ENCODE data around the gene RFX4. TPM values are rescaled to one million over a fixed set of nuclear protein-coding genes. Genes with fewer than 3 reads are reported as not detected.

RFX4 gene
- not detected for total RNA-seq

DNA sequence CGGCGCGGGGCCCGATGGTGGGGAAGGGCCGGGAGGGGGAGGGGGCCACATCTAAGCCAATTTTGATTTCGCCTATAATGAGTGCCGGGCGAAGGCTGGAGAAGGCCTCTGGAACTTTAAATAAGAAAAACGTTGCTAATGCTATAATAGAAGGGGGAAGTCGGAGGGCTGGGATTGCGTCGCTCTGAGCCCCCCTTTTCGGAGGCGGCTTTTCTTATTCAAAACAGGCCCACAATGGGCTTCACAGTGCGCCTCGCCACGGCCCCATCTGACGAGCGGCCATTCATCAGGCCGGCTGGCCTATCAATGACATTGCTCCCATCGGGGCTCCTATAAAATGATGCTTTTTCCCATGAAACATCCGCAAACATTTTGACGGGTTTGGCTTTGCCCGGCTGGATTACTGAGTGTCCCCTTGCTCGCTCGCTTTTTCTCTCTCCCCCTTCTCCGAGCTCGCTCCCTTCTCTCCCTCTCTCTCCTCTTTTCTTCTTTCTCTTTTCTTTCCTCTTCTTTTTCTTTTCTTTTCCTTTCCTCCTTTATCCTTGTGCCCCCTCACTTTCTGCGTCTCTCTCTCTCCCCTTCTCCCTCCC, at the start of gene RFX4:
TSS of gene RFX4 (plus strand) at position 364 of the 590 bp plus-strand sequence. CDS start 317 bp downstream, outside the sequence.
- Mint-ChIP-seq H3K36me3 (ENCODE audit: insufficient read depth) (no peaks in the 10 kb centered on the region), H3K4me3 (peak within 1 kb of the TSS; percentile 65), H3K27me3 (ENCODE audit: low read depth) (peaks cover 79% of the 10 kb centered on the region), H3K9me3 (no peaks in the 10 kb centered on the region), H3K4me1 (ENCODE audit: low read depth) (peaks cover 30% of the 10 kb centered on the region)
- ATAC-seq (no peak), DNase-seq (no peak)

DNA sequence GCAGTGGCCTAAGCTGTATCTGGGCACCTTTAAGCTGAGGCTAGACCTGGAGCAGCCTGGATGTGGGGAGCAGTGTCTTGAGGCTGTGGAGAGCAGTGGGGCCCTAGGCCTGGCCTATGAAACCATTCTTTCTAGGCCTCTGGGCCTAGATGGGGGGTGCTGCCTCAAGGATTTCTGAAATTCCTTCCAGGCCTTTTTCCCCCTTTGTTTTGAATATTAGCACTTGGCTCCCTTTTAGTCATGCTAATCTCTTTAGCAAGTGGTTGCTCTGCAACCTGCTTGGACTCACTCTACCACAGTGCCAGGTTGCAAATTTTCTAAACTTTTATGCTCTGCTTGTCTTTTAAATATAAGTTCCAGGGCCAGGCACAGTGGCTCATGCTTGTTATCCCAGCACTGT, 41.6 kb upstream of the RFX4 start:
- Mint-ChIP-seq H3K4me1 (ENCODE audit: low read depth) (no peaks in the 10 kb centered on the region), H3K9me3 (peaks cover 17% of the 10 kb centered on the region), H3K27me3 (ENCODE audit: low read depth) (peaks cover under 1% of the 10 kb centered on the region), H3K4me3 (no peak overlapping the region), H3K36me3 (ENCODE audit: insufficient read depth) (peaks cover 2% of the 10 kb centered on the region)
- ATAC-seq (no peak), DNase-seq (no peak)

DNA sequence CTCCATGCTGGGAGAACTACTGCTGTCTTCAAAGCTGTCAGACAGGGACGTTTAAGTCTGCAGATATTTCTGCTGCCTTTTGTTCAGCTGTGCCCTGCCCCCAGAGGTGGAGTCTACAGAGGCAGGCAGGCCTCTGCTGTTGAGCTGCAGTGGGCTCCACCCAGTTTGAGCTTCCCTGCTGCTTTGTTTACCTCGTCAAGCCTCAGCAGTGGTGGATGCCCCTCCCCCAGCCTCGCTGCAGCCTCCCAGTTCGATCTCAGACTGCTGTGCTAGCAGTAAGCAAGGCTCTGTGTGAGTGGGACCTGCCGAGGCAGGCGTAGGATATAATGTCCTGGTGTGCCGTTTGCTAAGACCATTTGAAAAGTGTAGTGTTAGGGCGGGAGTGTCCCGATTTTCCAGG, 31.4 kb upstream of the RFX4 start:
- H3K36me3 Mint-ChIP-seq (ENCODE audit: insufficient read depth), result no peaks in the 10 kb centered on the region
- no peak overlapping the region for H3K4me3 Mint-ChIP-seq
- DNase-seq, result no peak
- H3K27me3 Mint-ChIP-seq (ENCODE audit: low read depth), result peaks cover 25% of the 10 kb centered on the region
- H3K9me3 Mint-ChIP-seq, result peaks cover 17% of the 10 kb centered on the region
- ATAC-seq, result no peak
- no peaks in the 10 kb centered on the region for H3K4me1 Mint-ChIP-seq (ENCODE audit: low read depth)

DNA sequence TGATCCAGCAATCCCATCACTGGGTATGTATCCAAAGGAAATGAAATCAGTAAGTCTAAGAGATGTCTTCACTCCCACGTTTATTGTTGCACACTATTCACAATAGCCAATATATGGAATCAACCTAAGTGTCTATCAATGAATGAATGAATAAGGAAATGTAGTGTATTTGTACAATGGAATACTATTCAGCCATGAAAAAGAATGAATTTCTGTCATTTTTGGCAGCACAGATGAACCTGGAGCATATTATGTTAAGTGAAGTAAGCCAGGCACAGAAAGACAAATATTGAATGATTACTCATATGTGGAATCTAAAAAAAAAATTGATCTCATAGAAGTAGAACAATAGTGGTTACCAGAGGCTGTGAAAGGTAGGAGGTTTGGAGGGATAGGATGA, 30.6 kb upstream of the RFX4 start:
- Mint-ChIP-seq H3K9me3 (peaks cover 20% of the 10 kb centered on the region), H3K4me1 (ENCODE audit: low read depth) (no peaks in the 10 kb centered on the region), H3K4me3 (no peak overlapping the region), H3K27me3 (ENCODE audit: low read depth) (peaks cover 25% of the 10 kb centered on the region), H3K36me3 (ENCODE audit: insufficient read depth) (no peaks in the 10 kb centered on the region)
- DNase-seq, result no peak
- ATAC-seq, result no peak

DNA sequence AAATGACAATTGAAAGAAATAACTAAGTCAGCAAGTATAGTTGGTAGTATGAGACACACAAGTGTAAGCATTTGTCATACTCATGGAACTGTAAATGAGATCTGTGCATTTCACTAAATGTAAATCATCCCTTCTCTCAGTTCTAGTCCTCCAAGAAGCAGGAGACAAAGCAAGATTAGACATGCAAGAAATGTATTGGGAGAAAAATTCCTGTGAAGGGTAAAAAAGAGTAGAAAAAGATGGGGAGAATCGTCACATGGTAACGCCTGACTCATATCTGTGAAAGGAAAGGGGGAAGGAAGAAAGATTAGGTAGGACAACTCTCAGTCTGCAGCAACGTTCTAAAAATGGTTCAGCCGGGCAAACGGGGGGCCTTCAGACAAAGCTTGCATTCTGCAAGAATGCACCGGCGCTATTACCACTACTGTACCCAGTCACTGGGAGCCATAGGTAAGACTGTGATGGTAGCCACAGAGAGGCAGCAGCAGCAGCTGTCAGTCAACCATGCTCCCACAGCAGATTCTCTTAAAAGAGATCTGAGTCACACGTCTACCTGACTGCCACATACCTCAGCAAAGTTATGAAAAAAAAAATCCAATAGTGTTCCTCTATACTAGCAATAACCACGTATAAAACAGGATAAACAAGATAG, 18.0 kb upstream of the RFX4 start:
- H3K36me3 Mint-ChIP-seq (ENCODE audit: insufficient read depth), result no peaks in the 10 kb centered on the region
- no peak overlapping the region for H3K4me3 Mint-ChIP-seq
- H3K9me3 Mint-ChIP-seq, result peaks cover 8% of the 10 kb centered on the region
- DNase-seq, result no peak
- no peaks in the 10 kb centered on the region for H3K4me1 Mint-ChIP-seq (ENCODE audit: low read depth)
- H3K27me3 Mint-ChIP-seq (ENCODE audit: low read depth), result peaks cover 35% of the 10 kb centered on the region
- no peak for ATAC-seq

DNA sequence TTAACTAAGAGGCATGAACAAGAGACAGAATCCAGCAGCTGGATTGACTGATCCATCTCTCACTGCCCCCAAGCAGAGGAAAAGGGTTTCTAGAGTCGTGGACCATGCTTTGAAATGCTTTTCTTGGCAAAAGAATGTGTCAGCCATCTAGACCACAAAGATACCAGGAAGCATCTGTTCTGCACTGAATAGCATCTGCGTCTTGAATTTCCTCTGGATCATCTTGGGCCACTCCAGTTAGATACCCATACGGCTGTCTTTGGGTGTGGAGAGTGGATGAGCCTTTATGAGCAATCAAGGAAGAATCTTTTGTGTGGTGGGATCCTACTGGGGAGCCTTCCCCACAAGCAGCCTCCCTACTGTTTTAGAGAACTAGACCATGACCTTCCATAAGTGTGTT, 16.0 kb upstream of the RFX4 start:
- no peak overlapping the region for H3K4me3 Mint-ChIP-seq
- no peak for ATAC-seq

DNA sequence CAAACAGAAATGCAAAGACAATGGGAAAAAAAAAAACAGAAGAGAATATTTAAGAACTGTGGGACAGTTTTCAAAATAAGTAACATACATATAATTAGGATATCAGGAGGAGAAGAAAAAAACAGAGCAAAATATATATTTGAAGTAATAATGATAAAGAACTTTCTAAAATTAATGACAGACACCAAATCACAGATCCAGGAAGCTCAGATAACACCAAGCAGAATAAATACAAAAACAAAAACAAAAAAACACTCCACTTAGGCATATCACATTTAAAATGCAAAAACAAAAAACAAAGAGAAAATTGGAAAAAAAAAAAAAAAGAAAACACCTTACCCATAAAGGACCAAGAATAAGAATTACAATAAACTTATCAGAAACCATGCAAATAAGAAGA, 9.6 kb upstream of the RFX4 start:
- DNase-seq (no peak), ATAC-seq (no peak)
- H3K4me3 Mint-ChIP-seq, result no peak overlapping the region
- H3K9me3 Mint-ChIP-seq, result peaks cover 4% of the 10 kb centered on the region
- H3K36me3 Mint-ChIP-seq (ENCODE audit: insufficient read depth), result no peaks in the 10 kb centered on the region
- peaks cover 25% of the 10 kb centered on the region for H3K27me3 Mint-ChIP-seq (ENCODE audit: low read depth)
- H3K4me1 Mint-ChIP-seq (ENCODE audit: low read depth), result no peaks in the 10 kb centered on the region

More for the DNA sequence above, 16.0 kb upstream of the RFX4 start:
- Mint-ChIP-seq H3K4me1 (ENCODE audit: low read depth) (no peaks in the 10 kb centered on the region), H3K27me3 (ENCODE audit: low read depth) (peaks cover 33% of the 10 kb centered on the region), H3K36me3 (ENCODE audit: insufficient read depth) (no peaks in the 10 kb centered on the region), H3K9me3 (peaks cover 4% of the 10 kb centered on the region)
- no peak for DNase-seq

DNA sequence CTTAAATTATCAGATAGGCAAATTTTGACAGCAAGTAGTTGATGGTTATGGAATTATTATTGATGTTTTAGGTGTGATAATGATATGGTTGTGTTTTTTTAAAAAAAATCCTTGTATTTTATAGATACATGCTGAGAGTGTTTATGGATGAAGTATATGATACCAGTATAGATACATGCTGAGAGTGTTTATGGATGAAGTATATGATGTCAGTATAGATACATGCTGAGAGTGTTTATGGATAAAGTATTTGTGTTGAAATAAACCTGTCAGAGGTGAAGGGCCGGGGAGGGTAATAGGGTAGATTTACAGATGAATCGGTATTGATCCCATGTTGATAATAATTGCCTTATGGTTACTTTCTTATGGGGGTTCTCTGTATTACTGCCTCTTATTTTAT, 6.0 kb upstream of the RFX4 start:
- peaks cover 9% of the 10 kb centered on the region for H3K4me1 Mint-ChIP-seq (ENCODE audit: low read depth)
- DNase-seq (no peak), ATAC-seq (no peak)
- H3K9me3 Mint-ChIP-seq, result no peaks in the 10 kb centered on the region
- no peak overlapping the region for H3K4me3 Mint-ChIP-seq
- H3K27me3 Mint-ChIP-seq (ENCODE audit: low read depth), result peaks cover 39% of the 10 kb centered on the region
- H3K36me3 Mint-ChIP-seq (ENCODE audit: insufficient read depth), result no peaks in the 10 kb centered on the region

DNA sequence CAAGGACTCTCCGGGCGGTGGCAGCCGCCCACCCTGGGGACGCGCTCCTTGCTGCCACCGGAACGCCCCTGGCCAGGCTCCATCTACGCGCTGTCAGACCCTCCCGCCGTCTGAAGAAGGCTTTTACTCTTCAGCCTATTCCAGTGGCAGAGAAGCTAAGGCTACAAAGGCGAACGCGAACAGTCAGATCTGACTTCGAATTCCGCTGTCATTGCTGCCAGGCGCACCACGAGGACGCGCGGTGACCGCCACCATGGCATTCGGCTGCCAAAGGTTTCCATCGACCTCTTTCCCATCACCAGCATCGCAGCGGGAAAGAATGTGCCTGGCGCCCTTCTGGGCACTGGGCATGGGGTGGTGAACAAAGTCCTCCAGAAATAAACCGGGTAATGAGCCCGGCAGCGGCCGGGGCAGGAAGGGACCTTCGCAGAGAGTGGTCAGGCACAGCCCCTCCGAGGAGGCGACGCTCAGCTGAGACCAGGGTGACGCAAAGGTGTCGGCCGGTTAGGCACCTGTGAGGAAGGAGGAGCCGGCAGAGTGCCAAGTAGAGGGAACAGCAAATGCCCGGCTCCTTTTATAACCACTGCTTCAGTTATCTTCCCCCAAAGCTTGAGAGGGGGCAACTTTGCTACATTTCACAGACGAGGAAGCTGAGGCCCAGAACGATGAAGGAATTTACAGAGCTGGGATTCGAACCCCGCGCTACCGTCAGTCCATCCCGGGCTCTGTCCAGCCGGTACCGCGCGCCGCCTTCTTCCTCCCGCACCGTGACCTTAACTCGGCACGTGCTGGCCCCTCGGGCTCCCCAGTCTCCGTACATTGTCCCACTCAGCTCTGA, 1.9 kb upstream of the RFX4 start:
- DNase-seq, result no peak
- Mint-ChIP-seq H3K4me3 (no peak overlapping the region), H3K27me3 (ENCODE audit: low read depth) (peaks cover 70% of the 10 kb centered on the region), H3K4me1 (ENCODE audit: low read depth) (peaks cover 29% of the 10 kb centered on the region), H3K36me3 (ENCODE audit: insufficient read depth) (no peaks in the 10 kb centered on the region), H3K9me3 (no peaks in the 10 kb centered on the region)
- ATAC-seq, result no peak

DNA sequence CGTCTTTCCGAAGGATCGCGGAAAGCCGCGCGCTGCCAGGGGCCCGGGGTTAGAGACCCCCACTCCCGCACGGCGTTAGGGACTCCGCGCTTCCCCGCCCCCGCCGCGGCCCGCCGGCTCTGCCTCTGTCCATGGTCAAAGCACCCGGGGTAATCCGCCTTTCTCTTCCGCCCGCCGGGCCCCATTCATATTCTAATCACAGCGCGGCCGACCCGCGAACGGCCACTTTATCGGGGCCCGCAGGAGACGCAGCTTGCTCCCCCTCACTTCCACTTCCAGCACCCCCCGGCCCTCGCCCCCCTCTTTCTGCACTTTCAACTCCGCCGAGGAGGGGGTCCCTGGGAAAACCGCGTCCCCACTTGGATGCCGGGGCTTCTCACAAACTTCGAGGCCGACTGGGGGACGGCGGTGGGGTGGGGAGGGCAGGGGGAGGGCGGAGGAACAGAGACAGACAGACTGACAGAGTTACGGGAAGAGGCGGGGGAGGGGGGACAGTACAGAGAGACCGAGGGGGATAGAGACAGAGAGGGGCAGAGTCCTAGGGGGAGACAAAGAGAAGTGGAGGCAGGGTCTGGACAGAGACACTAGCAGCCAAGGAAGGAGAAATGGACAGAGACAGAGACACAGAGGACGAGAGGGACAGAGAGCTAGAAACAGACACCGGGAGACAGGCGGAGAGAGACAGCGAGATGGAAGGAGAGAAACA, 1.1 kb upstream of the RFX4 start:
- no peak for ATAC-seq
- Mint-ChIP-seq H3K4me3 (peak overlapping the region; percentile 36), H3K4me1 (ENCODE audit: low read depth) (peaks cover 29% of the 10 kb centered on the region), H3K9me3 (no peaks in the 10 kb centered on the region), H3K36me3 (ENCODE audit: insufficient read depth) (no peaks in the 10 kb centered on the region), H3K27me3 (ENCODE audit: low read depth) (peaks cover 77% of the 10 kb centered on the region)
- no peak for DNase-seq

DNA sequence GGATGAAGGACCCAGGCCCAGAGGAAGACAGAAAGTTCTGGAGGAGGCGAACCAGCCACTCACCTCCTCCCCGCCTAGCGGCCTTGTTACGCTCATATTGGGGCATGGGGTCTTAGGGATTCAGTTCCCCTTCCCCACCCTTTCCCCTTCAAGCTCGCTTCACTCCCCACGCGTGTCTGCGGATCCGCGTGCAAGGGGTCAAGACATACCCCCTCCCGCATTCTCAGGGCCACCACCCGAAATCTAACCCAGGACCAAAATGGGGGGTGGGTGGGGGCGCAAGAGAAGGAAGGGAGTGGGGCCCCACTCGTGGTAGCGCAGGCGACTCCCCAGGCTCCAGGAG, 584 bp upstream of the RFX4 start:
- peaks cover 78% of the 10 kb centered on the region for H3K27me3 Mint-ChIP-seq (ENCODE audit: low read depth)
- no peak for ATAC-seq
- H3K4me1 Mint-ChIP-seq (ENCODE audit: low read depth), result peaks cover 29% of the 10 kb centered on the region
- no peaks in the 10 kb centered on the region for H3K9me3 Mint-ChIP-seq
- H3K36me3 Mint-ChIP-seq (ENCODE audit: insufficient read depth), result no peaks in the 10 kb centered on the region
- peak overlapping the region; percentile 36 for H3K4me3 Mint-ChIP-seq
- no peak for DNase-seq

DNA sequence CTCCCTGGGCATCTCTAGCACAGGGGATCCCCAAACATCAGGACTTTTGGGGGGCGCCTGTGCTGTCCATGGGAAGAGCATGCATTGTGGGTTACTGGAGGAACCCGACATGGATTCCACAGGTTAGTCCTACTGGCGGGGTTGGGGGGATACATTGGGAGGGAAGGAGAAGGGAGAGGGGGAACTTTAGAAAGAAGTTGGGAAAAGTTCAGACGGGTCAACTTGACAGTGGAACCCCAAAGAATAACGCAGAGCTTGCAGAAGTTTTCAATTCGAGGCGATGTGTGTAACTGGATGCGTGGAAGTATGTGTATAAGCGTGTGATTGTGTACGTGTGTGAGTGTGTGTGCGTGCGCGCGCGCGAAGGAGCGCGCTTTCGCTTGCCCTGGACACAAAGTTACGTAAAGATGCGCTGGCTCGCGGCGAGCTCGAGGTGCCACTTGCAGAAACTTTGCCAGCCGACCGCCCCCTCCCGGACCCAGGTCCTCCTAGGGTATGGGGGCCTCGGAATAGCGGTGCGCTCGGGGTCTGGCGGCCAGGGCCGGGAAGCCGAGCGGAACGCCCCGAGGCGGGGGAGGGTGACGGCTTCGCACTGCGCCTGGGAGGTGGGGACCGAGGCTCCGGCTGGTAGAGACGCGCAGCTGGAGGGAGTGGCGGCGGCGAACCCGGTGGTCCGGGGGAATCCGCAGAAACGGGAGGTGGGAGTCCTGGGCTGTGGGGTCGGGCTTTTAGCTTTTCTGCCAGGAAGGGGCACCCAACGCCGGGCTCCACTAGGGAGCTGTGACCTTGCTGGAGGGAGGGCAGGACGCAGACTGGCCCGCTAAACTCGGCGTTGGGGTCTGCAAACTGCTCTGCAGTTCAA, 669 bp downstream of the RFX4 start:
- Mint-ChIP-seq H3K4me3 (peak overlapping the region; percentile 65), H3K27me3 (ENCODE audit: low read depth) (peaks cover 83% of the 10 kb centered on the region), H3K9me3 (no peaks in the 10 kb centered on the region), H3K4me1 (ENCODE audit: low read depth) (peaks cover 30% of the 10 kb centered on the region), H3K36me3 (ENCODE audit: insufficient read depth) (no peaks in the 10 kb centered on the region)
- DNase-seq (no peak), ATAC-seq (peak; percentile 31 to 42)

DNA sequence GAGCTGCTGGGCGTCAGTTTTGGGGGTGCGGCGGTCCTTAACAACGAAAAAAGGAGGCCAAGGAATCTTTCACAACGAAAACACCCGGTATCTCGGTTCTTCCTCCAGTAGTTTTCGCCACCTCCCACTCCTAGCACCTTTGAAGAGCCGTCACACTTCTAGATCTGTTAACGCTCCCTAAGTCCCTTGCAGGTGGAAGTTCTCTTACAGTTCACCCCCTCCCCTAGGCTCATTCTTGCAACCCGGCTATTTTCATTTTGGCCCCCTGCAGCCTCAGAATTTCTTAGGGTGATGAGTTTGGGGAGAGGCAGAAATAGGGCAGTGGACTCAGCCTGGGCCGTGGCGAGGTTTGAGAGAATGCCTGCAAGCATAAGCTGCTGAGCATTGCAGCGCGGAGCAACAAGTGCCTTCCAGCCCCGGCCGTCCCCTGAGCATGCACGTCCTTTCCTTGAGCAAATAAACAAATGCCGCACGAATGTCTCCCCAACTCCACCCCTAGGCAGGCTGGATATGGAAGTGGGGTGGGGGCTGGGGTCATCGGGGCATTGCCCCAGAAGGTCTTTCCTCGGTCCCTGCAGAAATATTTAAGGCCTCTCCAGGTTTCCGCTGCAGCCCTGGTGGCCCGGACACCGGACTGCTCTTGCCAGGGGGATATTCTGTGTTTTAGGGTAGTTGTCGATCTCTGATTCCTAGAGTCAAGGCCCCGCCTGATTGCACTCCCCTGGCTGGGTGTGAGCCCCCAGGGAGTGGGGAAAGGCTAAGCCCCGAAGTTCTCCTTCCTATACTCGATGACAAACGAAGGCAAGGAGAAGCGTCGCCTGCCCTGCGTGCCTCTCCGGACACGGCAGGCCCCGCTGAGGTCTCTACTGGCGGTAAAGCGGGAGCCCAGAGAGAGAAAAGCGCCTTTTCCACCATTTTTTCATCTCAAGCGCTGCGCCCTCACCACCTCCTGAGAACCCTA, 1.6 kb downstream of the RFX4 start:
- Mint-ChIP-seq H3K4me3 (peak overlapping the region; percentile 45), H3K36me3 (ENCODE audit: insufficient read depth) (no peaks in the 10 kb centered on the region), H3K9me3 (no peaks in the 10 kb centered on the region), H3K4me1 (ENCODE audit: low read depth) (peaks cover 30% of the 10 kb centered on the region), H3K27me3 (ENCODE audit: low read depth) (peaks cover 85% of the 10 kb centered on the region)
- DNase-seq (no peak), ATAC-seq (no peak)
